C4-2B (cell line): ENCODE data around the gene CLIP4.

Source experiments
- ZFX ChIP-seq: fragments of 450-650 bp; IDR thresholded peaks from 2 replicates; pipeline ENCODE4 v1.6.1; 2017
- TF ChIP-seq, protein P1 (sequence below): fragments of 450-650 bp; conservative IDR thresholded peaks from 2 replicates; pipeline ENCODE4 v1.5.1; 2017; ENCODE audit warnings: mild to moderate bottlenecking

DNA sequence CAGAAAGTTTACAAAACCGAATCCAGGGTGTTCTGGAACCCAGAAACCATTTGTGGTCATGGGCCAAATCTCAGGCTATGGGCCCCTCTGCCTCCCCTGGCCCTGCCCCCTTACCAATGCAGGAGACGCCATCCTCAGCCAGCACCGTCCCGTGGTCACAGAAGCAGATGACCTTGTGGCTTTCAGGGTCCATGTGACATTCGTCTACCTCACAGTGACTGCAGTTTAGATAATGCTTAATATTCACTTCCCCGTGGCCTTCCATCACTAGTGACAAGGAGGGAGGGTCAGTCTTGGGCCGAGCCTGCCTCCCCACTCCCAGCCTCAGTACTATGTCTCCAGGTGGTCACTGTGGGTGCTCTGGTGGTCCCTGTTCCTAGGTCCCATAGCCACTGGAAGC lies 111.6 kb downstream of the CLIP4 start:
- TF ChIP-seq, protein P1, sequence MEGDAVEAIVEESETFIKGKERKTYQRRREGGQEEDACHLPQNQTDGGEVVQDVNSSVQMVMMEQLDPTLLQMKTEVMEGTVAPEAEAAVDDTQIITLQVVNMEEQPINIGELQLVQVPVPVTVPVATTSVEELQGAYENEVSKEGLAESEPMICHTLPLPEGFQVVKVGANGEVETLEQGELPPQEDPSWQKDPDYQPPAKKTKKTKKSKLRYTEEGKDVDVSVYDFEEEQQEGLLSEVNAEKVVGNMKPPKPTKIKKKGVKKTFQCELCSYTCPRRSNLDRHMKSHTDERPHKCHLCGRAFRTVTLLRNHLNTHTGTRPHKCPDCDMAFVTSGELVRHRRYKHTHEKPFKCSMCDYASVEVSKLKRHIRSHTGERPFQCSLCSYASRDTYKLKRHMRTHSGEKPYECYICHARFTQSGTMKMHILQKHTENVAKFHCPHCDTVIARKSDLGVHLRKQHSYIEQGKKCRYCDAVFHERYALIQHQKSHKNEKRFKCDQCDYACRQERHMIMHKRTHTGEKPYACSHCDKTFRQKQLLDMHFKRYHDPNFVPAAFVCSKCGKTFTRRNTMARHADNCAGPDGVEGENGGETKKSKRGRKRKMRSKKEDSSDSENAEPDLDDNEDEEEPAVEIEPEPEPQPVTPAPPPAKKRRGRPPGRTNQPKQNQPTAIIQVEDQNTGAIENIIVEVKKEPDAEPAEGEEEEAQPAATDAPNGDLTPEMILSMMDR, result no peak
- TF ChIP-seq ZFX, result no peak
